Uterus (tissue), 4 donors: ENCODE results near the gene SYCP3. TPM values are rescaled to one million over a fixed set of nuclear protein-coding genes. Genes with fewer than 3 reads are reported as not detected.
A peak's percentile ranks its signal among the peaks of the same experiment; 100 is the strongest.

Experiments used
- DNase-seq, 2 donors: peaks; one replicate each; pipeline ENCODE4 v3.0.0-alpha.2; 2019 to 2020
- H3K27ac ChIP-seq, 2 donors: fragments of 200-600 bp; sonication (generic); 1 replicate in 1 of 2; 2 replicates in 1 of 2; pipeline ENCODE4 v1.5.1; 2016 to 2018
- H3K27me3 ChIP-seq, 2 donors: fragments of 200-600 bp; sonication (generic); one replicate each; pipeline ENCODE4 v1.5.1; 2018 to 2019; ENCODE audit warnings: control low read depth in 1 of 2
- H3K36me3 ChIP-seq, 2 donors: fragments of 200-600 bp; sonication (generic); one replicate each; pipeline ENCODE4 v1.5.1; 2019; ENCODE audit warnings: control low read depth in 1 of 2
- H3K4me1 ChIP-seq, 2 donors: fragments of 200-600 bp; sonication (generic); one replicate each; pipeline ENCODE4 v1.5.1; 2018 to 2019; ENCODE audit warnings: control low read depth in 1 of 2
- H3K4me3 ChIP-seq, 2 donors: fragments of 200-600 bp; sonication (generic); 1 replicate in 1 of 2; 2 replicates in 1 of 2; pipeline ENCODE4 v1.5.1; 2018 to 2019; ENCODE audit warnings: mild to moderate bottlenecking in 1 of 2
- H3K9me3 ChIP-seq, 2 donors: fragments of 200-600 bp; sonication (generic); one replicate each; pipeline ENCODE4 v1.5.1; 2019; ENCODE audit warnings: control low read depth in 1 of 2
- POLR2A ChIP-seq, 2 donors: fragments of 450-650 bp; IDR thresholded peaks; one replicate each; pipeline ENCODE4 v1.6.1; 2016; ENCODE audit warnings: antibody characterized with exemption in 2 of 2, mild to moderate bottlenecking in 1 of 2, moderate library complexity in 1 of 2
- intact Hi-C: fragments of 100-400 bp; cut with DNase I; formaldehyde crosslinking; loops from one replicate; pipeline ENCODE4 v1.15.1; 2023; ENCODE audit warnings: low total_unique reads
- total RNA-seq, 4 donors: library from RNA; depleted of rRNA in 3 of 4; stranded (reverse); fragments of >200 nt in 3 of 4; gene quantifications; one replicate each; pipeline versions ENCODE4 v1.1.0 to v1.2.4, GENCODE V29; 2014 to 2023
- TF ChIP-seq, protein P1 (sequence below), 4 experiments: fragments of 200-600 bp in 2 of 4; fragments of 450-650 bp in 2 of 4; sonication (generic) in 2 of 4; IDR thresholded peaks; one replicate each; pipeline ENCODE4 v1.5.1; 2016 to 2019; ENCODE audit warnings: antibody characterized with exemption in 4 of 4, mild to moderate bottlenecking in 2 of 4, moderate library complexity in 1 of 4
- donor health status: DM: yes; HTN: yes; CAD: no.

SYCP3 gene
- total RNA-seq, 4 donors from 2014 or later, result 0.14 TPM; not detected in 3

DNA sequence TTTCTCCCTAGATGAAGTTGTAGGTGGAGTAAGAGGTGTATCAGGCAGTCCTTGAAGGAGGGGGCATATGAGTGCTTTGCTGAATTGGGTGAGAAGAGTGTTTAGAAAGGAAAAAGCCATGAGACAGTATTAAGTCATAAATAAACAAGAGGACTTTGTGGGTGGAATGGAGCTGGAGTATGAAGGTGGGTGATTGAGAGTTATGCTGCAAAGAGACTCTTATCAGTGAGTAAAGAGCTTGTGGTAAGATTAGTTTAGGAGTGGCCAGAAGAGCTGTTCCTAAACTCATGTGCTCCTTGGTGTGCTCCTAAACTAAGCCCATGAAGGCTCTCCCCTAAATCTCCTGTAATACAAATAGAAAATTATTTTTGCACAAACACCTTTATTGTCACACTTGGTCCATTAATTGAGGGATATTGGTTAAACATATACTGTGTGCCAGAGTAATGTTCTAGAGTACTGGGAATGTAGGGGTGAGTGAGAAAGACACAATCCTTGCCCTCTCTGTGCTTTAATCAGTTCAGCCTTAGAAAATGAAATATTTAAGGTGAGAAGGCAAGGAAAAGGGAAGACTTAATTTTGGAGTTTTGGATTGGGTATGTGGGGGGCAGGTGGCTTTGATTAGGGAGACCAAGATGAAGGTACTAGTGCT, 32.0 kb downstream of the SYCP3 start:
- no peak for DNase-seq
- intact Hi-C loops, result no loop called here
- no peaks in the 10 kb centered on the region for H3K27me3 ChIP-seq
- H3K27ac ChIP-seq, result no peak overlapping the region
- H3K36me3 ChIP-seq, result no peaks in the 10 kb centered on the region
- H3K9me3 ChIP-seq, result no peaks in the 10 kb centered on the region
- peaks cover 0 to 2% of the 10 kb centered on the region in 2 donors for H3K4me1 ChIP-seq
- TF ChIP-seq, protein P1, sequence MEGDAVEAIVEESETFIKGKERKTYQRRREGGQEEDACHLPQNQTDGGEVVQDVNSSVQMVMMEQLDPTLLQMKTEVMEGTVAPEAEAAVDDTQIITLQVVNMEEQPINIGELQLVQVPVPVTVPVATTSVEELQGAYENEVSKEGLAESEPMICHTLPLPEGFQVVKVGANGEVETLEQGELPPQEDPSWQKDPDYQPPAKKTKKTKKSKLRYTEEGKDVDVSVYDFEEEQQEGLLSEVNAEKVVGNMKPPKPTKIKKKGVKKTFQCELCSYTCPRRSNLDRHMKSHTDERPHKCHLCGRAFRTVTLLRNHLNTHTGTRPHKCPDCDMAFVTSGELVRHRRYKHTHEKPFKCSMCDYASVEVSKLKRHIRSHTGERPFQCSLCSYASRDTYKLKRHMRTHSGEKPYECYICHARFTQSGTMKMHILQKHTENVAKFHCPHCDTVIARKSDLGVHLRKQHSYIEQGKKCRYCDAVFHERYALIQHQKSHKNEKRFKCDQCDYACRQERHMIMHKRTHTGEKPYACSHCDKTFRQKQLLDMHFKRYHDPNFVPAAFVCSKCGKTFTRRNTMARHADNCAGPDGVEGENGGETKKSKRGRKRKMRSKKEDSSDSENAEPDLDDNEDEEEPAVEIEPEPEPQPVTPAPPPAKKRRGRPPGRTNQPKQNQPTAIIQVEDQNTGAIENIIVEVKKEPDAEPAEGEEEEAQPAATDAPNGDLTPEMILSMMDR (IDR thresholded peaks at IDR 0.05), result no peak
- H3K4me3 ChIP-seq, result no peak overlapping the region

DNA sequence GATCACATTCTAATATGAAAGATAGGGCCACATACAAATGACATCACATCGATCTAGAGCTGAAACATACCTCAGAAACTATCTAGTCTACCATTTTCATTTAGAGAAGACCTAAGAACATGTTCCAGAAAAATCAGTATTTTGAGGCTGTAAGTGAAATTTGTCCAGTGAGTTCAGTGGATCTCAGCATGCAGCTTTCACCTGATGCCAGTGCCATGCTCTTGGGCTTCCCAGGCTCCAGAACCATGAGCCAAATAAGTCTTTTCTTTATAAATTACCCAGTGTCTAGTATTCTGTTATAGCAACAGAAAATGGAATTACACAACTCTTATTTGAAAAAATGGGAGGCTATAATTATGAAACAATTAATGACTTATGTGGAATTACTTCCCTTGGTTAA, 32.9 kb downstream of the SYCP3 start:
- DNase-seq, result no peak
- no peaks in the 10 kb centered on the region for H3K27me3 ChIP-seq
- no peak overlapping the region for H3K27ac ChIP-seq
- no peak for TF ChIP-seq POLR2A (IDR thresholded peaks at IDR 0.05)
- TF ChIP-seq, protein P1 (IDR thresholded peaks at IDR 0.05), result no peak
- H3K9me3 ChIP-seq, result no peaks in the 10 kb centered on the region
- intact Hi-C loops, result no loop called here
- no peaks in the 10 kb centered on the region for H3K36me3 ChIP-seq
- H3K4me3 ChIP-seq, result no peak overlapping the region
- peaks cover 0 to 2% of the 10 kb centered on the region in 2 donors for H3K4me1 ChIP-seq

DNA sequence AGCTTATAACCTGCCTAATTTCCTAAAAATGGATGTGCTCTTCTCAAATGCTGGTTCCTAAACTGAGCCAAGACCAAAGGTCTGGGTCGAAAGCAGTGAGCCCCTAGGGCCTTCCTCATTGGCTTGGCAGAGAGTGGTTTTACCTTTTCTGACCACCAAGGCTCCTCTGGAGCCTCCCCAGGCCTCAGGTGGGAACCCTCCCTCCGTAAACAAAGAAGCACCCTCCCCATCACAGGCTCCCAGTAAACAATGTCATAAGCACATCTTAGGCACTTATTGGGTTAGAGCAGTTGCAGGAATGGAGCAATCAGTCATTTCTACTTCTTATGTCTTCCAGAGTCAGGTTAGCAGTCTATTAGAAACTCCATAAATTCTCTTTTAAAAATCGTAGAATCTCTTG, 35.8 kb downstream of the SYCP3 start:
- no peaks in the 10 kb centered on the region for H3K27me3 ChIP-seq
- intact Hi-C loops, result no loop called here
- H3K36me3 ChIP-seq, result no peaks in the 10 kb centered on the region
- no peak for DNase-seq
- H3K4me1 ChIP-seq, result peaks cover 0 to 2% of the 10 kb centered on the region in 2 donors
- no peaks in the 10 kb centered on the region for H3K9me3 ChIP-seq
- H3K4me3 ChIP-seq, result no peak overlapping the region
- no peak overlapping the region for H3K27ac ChIP-seq
- TF ChIP-seq, protein P1 (IDR thresholded peaks at IDR 0.05), result no peak
- TF ChIP-seq POLR2A (IDR thresholded peaks at IDR 0.05), result no peak

DNA sequence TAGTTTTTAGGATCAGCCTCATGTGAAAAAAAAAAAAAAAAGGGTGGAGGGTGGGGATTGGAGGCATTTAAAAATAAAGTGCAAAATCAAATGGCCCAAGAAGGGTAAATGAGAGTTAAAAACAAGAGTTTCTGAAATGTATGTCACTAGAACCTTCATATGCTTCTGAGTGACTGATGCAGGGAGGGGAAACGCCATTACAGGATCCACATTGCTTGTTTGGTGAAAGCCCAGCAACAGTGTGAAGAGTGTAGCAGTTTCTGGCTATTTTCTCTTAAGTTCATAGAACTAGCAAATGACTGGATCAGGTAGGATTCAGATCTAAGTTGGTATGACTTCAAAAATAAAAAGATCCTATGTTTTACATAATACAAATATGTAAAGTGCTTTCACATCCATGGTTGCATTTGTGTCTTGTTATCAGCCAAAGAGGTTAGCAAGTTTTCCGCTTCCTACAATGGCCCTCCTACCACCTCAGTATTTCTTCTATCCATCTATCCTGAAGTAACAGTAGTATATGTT, 38.9 kb downstream of the SYCP3 start:
- Histone ChIP-seq H3K4me3 (no peak overlapping the region), H3K9me3 (no peaks in the 10 kb centered on the region), H3K4me1 (no peaks in the 10 kb centered on the region), H3K27me3 (no peaks in the 10 kb centered on the region), H3K36me3 (no peaks in the 10 kb centered on the region), H3K27ac (no peak overlapping the region)
- DNase-seq, result no peak
- TF ChIP-seq POLR2A (IDR thresholded peaks at IDR 0.05), result no peak
- TF ChIP-seq, protein P1 (IDR thresholded peaks at IDR 0.05), result no peak
- intact Hi-C loops, result no loop called here

DNA sequence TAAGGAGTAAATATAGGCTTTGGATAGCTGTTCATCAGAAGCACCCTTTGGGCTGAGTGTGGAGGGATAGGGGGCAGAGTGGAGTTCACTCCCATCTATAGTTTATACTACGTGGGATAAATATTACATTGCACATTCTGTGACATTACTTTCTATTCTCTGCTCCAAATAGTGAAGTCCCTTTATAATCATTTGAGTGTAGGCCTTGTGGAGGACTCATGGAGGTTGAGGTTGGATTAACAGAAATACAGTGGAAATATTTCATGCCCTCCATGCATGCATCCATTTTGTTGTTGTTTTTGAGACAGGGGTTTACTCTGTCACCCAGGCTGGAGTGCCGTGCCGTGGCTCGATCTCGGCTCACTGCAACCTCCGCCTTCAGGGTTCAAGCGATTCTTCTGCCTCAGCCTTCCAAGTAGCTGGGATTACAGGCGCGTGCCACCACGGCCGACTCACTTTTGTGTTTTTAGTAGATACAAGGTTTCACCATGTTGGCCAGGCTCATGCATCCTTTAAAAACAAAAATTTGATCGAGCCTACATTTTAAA, 40.4 kb downstream of the SYCP3 start:
- H3K27ac ChIP-seq, result peak overlapping the region; percentile 91
- no peak for DNase-seq
- H3K4me1 ChIP-seq, result no peaks in the 10 kb centered on the region
- intact Hi-C loops, result no loop called here
- H3K9me3 ChIP-seq, result no peaks in the 10 kb centered on the region
- no peaks in the 10 kb centered on the region for H3K36me3 ChIP-seq
- TF ChIP-seq POLR2A (IDR thresholded peaks at IDR 0.05), result no peak
- TF ChIP-seq, protein P1 (IDR thresholded peaks at IDR 0.05), result peak in 1 of 4 experiments; percentile 9
- H3K27me3 ChIP-seq, result no peaks in the 10 kb centered on the region
- H3K4me3 ChIP-seq, result peak overlapping the region; percentile 82 to 97
